IPS-11a (cell line): ENCODE measurements around the gene RETSAT.
"Not testable (repeated sequence)": the region's sequence is repeated elsewhere in the genome, so short reads cannot be mapped to it uniquely, and the experiment has no call there.

Experiments used
- H3K4me3 ChIP-seq: one replicate; pipeline ENCODE4 v1.5.1; 2013; ENCODE audit warnings: low read depth, low read length, control low read depth

The RETSAT gene

DNA sequence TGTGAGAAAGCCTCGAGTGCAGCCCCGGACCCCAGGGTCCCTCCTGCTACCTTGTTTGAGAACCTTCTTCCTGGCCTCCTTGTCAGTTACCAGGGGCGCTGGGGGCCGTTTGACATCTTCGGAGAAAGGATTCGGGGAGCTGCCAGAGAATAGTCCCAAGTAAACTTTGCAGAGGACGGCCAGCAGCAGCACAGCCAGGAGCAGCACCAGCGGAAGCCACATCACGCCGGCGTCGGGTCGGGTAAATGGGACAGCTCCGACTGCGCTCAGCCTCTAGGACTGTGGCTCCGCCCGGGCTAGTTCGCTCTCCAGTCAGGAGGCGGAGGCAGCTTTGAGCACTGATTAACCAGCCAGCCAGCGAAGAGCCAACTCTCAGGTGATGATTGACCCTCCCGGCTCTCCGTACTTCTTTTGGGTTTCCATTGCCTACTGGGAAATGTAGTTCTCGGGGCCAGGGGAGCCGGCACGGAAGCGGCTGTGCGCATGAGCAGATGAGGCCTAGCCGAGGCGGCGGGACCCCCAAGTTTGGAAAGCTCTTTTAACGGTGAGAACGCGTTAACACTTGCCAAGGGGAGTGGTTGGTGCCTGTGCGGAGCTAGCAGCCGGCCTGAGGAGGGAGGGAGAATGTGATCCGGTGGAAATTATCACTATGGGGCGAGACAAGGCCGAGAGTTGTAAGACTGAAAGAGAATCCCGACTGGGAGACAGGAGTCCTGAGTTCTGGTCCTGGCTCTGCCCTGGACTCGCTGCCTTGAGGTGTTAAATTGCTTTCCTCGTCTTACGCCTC is at the start of gene RETSAT, which contains the start of gene ELMOD3:
Gene RETSAT, minus strand, starts transcription at position 243 of the 787 bp plus-strand sequence. Its CDS starts 21 bp downstream, at position 222.
Gene ELMOD3, plus strand, starts transcription at position 484 of the 787 bp plus-strand sequence. CDS start 2,430 bp downstream, outside the sequence.
- H3K4me3 ChIP-seq, result peak within 1 kb of the TSS; percentile 93

GRCh38 chr2:85401844-85402243 is 47.5 kb upstream of the RETSAT start:
- no peak overlapping the region for H3K4me3 ChIP-seq

DNA sequence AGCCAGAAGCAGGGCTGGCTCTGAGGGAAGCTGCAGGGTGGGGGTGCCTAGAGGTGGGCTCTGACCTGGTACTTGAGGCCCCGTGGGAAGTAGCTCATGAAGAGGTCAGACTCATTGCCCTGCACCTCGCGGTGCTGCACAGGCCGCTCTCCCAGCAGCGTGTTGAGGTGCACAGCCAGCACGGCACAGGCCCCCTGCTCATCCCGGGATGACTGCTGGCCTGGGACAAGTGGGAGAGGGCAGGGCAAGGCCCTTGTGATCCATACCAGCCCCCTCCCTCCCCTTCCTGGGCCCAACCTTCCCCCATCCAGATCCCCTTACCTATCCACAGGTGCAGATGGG is 47.1 kb upstream of the RETSAT start:
- no peak overlapping the region for H3K4me3 ChIP-seq

- no peak overlapping the region for H3K4me3 ChIP-seq
Observed at GRCh38 chr2:85400541-85401463, 46.5 kb upstream of the RETSAT start.

- H3K4me3 ChIP-seq, result no peak overlapping the region
Observed at GRCh38 chr2:85400023-85400422, 45.7 kb upstream of the RETSAT start.

DNA sequence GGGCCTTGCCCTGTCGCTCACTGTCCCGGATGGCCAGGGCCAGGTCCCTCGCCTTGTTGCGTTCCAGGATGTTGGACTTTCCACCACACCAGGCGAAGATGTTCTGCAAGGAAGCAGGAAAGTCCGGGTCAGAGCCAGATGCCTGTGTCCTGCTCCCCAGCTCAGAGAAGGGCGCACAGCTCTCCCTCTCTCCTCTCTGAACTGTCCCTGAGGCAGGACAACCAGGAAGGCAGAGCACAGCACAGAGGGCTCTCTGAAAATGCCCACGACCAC is 44.8 kb upstream of the RETSAT start:
- no peak overlapping the region for H3K4me3 ChIP-seq

DNA sequence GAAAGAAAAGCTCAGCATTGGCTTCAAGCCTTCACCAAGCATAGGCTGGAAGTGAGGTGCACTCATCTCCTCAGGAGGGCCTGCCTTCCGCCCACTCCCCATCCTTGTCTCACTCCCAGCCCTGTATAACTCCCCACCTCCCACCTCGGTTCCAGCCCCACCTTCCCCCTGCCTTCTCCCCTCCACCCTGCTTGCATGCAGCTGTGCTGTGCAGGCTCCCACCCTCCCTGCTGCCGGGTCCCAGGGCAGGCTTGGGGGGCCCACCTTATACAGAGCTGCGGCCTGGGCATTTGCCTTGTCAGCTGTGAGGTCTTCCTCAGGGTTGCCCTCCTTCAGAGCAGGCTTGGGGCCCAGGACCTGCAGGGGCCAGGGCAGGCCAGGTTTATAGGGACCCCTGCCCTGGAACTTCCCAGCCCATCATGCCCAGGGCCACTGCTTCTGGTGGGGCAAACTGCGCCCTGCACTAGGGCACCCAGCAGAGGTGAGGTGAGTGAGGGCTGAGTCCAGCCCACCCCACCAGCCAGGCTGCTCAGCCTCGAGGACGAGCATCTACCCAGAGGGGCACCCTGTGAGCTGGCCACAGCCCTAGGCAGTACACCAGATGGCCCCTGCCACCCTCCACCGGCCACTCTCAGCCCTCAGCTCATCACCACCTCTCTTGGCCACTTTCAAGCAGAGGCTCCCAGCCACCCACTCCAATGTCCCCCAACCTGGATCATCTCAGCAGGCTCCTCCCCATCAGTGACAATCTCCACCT is 44.3 kb upstream of the RETSAT start:
- no peak overlapping the region for H3K4me3 ChIP-seq

GRCh38 chr2:85397925-85398331 is 43.6 kb upstream of the RETSAT start:
- H3K4me3 ChIP-seq, result no peak overlapping the region

- H3K4me3 ChIP-seq, result no peak overlapping the region
Observed at GRCh38 chr2:85396531-85397470, 42.5 kb upstream of the RETSAT start.

GRCh38 chr2:85395912-85396475 is 41.7 kb upstream of the RETSAT start:
- H3K4me3 ChIP-seq, result no peak overlapping the region

DNA sequence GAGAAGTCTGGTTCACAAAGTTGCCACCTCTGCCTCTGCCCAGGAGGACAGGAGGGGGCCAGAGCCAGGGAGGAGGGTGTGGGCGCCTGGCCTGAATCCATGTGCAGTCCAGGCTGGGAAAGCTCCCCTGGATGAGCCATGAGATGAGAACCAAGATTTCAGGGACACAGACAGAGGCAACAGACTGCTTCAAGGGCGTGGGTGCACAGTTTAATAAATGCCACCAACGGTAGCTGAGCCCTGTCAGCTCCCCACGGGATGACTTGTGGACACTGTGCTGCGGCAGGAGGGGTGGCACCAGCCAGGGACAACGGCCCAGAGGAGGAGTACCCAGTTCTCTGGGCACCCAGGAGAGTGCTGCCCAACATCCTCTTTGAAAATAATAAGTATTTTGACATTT is 40.6 kb upstream of the RETSAT start:
- H3K4me3 ChIP-seq, result no peak overlapping the region

DNA sequence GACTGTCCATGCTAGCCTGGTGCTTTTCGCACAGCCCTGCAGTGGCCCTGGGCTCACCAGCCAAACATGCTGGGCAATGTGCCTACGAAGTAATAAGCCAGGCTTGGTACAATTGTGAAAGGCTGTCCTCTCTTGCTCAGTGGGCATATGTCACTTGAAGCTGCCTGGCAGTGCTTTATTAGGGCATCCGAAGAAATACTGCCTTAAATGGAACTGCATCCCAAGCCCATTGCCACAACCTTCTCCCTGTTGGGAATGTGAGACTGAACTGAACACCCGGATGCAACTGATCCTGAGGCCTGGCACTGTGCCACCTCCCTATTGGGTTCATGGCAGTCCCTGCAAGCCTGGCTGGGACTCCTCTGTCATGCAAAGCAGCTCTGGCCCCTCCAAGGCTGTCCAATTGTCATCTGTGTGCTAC is 39.9 kb upstream of the RETSAT start:
- no peak overlapping the region for H3K4me3 ChIP-seq

DNA sequence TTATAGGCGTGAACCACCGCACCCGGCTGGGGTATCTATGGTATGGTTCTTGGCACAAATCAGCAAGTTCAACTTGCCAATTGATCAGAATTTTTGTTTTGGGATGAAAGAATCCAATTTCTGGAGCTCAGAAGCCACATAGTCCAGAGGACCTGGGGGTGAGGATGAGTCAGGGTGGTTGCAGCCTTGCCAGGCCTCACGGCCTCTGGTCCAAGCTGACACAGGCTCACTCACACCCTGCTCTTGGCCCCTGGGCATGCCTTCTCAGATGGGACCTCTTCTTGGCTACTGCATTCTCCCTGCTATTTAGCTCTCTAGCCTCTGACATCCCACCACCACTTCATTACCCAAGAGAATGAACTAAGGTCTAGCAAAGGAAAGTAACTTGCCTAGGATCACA is 39.5 kb upstream of the RETSAT start:
- no peak overlapping the region for H3K4me3 ChIP-seq

GRCh38 chr2:85390941-85391669 is 36.8 kb upstream of the RETSAT start:
- no peak overlapping the region for H3K4me3 ChIP-seq

DNA sequence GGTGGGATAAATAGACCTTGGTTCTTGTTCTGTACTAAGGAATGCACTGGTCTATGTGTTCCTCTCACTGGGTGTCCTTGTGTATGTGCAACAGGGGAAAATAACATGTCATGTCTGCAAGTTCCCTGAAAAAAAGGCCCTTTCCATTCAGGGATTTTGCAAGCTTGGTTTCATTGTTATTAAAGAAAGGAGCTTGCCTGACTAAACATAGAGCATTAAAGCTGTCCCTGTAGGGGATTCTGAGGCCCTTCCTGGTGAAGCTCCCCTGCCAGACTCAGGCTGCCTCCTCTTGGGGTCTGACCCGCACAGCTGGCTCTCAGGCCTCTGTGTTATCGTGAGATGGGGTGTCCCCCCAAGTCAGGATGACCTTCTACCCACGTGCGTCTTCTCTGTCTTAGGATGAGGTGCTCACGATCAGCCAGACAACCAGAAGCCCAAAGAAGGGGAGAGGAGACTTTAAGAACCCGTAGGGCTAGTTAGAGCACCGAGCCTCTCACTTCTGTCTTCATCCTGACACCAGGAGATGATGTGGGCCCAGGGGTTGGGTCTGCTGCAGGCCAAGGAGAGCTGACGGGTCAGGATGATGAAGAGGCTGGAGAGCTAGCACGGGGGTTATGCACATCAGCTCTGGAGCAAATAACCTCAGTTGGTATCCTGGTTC is 34.7 kb upstream of the RETSAT start:
- no peak overlapping the region for H3K4me3 ChIP-seq

GRCh38 chr2:85387754-85388153 is 33.4 kb upstream of the RETSAT start:
- H3K4me3 ChIP-seq, result no peak overlapping the region

- H3K4me3 ChIP-seq, result no peak overlapping the region
Observed at GRCh38 chr2:85385746-85386145, 31.4 kb upstream of the RETSAT start.

- no peak overlapping the region for H3K4me3 ChIP-seq
Observed at GRCh38 chr2:85383850-85384249, 29.5 kb upstream of the RETSAT start.

DNA sequence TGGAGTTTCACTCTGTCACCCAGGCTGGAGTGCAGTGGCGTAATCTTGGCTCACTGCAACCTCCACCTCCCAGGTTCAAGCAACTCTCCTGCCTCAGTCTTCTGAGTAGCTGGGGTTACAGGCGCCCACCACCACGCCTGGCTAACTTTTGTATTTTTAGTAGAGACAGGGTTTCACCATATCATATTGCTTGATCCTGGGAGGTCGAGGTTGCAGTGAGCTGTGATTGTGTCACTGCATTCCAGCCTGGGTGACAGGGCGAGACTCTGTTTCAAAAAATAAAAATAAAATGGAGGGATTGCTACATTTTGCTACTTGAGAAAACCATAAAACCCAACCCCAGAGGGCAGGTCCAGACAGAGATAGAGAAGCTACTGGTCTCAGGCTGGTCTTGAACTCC is 28.8 kb upstream of the RETSAT start:
- not testable (repeated sequence) for H3K4me3 ChIP-seq
